GM21367 (cell line): ENCODE measurements around the gene UNC13A.

ENCODE experiments used
- ATAC-seq: cut with Tn5 transposase; IDR thresholded peaks from one replicate; pipeline ENCODE4 v1.9.1; 2021; ENCODE audit not compliant: unreplicated experiment

Gene UNC13A

DNA sequence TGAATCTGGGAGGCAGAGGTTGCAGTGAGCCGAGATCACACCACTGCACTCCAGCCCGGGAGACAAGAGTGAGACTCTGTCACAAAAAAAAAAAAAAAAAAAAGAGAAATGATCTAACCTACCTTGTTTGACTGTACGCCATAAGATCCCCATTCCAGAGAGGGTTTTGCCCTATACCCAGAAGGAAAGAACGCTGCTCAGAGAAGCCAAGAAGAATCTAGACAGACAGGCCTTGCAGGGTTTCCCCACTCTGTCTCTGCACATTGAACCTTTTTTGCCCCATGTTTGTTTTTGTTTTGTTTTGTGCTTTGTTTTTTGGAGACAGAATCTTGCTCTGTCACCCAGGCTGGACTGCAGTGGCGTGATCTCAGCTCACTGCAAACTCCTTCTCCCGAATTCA lies 23.7 kb upstream of the UNC13A start:
- no peak for ATAC-seq

DNA sequence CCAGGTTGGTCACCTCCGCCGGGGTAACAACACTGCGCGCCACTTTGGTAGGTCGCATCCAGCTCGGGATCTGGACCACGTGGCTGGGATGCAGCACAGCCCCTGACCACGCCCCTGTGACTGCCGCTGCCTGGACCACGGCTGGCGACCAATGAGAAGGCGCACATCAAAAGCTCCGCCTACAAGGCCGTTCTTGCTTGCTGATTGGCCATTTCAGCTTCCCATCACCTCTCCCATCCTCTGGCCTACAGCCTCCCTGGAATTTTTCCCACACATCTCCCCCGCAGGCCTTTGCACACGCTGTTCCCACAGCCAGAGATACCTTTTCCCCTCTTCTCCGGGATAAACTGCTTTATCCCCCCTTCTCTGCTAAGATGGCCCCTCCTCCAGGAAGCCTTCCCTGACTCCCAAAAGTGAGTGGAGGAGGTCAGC lies 18.6 kb upstream of the UNC13A start:
- ATAC-seq, result no peak

GRCh38 chr19:17703824-17704463 lies 15.8 kb upstream of the UNC13A start:
- ATAC-seq, result no peak

DNA sequence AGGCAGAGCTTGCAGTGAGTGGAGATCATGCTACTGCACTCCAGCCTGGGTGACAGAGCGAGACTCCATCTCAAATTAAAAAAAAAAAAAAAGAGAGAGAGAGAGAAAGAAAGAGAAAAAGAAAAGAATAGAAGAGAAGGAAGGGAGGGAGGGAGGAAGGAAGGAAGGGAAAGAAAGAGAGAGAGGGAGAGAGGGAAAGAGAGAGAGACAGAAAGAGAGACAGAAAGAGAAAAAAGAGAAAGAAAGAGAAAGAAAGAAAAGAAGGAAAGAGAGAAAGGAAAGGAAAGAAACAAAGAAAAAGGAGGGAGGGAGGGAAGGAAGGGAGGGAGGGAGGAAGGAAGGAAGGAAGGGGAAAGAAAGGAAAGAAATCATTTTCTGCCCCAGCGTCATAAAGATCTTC lies 7.0 kb upstream of the UNC13A start:
- no peak for ATAC-seq

- ATAC-seq, result no peak
These were observed 4.4 kb upstream of the UNC13A start for GRCh38 chr19:17692566-17692965.

DNA sequence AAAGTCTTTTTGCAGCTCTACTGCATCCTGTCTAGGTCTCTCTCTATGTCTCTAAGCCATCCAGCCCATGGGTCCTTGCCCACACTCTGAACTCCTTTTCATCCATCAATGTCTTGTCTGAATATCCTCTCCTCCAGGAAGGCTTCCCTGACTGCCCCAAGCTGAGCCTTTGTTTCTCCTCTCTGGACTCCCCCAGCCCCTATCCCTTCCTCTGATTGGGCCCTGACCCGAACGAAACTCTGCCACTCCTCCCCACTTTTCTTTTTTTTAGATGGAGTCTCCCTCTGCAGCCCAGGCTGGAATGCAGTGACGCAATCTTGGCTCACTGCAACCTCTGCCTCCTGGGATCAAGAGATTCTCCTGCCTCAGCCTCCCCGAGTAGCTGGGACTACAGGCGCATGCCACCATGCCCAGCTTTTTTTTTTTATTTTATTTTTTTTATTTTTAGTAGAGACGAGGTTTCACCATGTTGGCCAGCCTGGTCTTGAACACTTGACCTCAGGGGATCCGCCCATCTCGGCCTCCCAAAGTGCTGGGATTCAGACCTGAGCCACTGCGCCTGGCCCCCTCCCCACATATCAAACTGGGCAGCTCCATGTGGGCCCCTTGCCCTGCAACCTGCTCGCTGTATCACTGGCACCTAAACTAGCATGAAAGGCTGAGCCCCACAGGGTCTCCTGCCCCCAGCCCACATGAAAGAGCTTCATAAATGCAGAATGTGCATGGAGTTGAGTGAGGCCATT lies 870 bp upstream of the UNC13A start:
- no peak for ATAC-seq

- ATAC-seq, result no peak
These were observed 855 bp downstream of the UNC13A start for GRCh38 chr19:17687141-17687856.

DNA sequence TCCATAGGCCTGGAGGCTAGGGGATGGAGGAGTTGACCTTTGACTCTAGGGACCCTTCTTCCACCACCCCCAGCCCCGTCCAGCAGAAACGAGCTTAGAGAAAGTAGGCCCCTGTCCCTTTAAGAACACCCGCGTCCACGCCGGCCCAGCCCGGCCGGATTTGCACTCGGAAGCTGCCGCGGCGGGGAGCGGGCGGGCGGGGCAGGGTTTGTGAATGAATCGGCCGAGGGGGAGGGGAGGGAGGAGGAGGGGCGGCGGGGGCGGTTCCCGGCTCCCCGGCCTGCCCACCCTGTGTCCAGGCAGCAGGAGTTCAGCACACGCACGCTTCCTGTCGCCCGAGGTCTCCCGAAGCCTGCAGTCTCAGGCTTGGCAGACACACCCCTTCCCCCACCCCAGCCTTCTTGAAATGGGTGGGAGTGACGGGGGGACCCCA lies 1.5 kb downstream of the UNC13A start:
- no peak for ATAC-seq

DNA sequence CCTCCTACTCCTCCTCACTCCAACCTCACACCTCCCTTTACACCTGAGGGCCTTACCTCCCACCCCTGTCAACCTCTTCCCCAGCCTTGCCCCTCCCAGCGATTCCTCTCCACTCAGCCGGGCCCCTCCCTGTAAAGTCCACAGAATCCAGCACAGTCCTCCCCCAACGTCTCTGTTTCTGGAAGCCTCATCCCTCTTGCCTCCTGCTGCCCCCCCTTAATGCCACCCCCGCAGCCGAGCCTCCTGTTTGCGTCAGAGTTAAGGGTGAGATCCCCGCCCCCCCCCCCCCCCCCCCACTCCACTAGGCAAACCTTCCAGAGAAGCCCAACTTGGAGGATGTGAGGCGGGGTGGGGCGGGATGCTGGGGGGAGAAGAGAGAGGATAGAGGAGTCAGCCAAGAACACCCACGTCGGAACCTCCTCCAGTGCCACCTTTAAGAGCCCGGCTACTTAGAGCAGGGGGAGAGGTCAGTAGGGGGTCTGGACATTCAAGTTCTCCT lies 2.1 kb downstream of the UNC13A start:
- ATAC-seq, result no peak

GRCh38 chr19:17685451-17686022 lies 2.6 kb downstream of the UNC13A start:
- no peak for ATAC-seq

GRCh38 chr19:17684256-17684655 lies 3.9 kb downstream of the UNC13A start:
- no peak for ATAC-seq

DNA sequence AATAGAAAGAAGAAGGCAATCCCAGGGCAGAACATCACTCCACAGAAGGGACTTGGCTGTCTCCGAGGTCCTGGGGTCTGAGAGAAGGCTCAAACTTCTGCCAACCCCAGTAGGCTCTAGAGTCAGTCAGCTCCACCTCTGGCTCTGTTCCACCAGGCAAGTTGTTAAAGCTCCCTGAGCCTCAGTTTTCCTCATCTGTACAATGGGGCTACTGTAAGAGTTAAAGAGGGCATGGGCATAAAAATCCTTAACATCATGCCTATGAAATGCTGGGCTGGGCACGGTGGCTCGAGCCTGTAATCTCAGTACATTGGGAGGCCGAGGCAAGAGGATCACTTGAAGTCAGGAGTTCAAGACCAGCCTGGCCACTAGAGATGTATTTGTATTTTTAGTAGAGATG lies 5.1 kb downstream of the UNC13A start:
- no peak for ATAC-seq

DNA sequence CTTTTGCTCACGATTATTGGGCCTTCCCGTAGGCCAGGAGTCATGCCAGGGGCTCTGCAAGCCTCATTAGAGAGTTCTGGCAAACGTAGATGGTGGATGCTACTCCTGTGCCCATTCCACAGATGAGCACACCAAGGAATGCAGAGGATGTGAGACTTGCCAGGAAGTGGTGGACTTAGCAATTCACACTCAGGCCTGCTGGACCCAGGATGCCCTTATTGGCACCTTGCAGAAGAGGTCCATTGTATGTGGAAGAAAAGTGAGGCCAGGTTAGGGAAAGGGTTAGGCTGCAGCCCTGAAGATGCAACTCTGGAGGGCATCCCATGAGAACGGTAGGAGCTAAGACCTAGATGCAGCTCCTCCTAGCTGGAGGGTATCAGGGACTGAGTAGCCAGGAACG lies 5.9 kb downstream of the UNC13A start:
- no peak for ATAC-seq

- ATAC-seq, result no peak
These were observed 6.5 kb downstream of the UNC13A start for GRCh38 chr19:17681505-17682125.

- no peak for ATAC-seq
These were observed 7.9 kb downstream of the UNC13A start for GRCh38 chr19:17680230-17680722.

DNA sequence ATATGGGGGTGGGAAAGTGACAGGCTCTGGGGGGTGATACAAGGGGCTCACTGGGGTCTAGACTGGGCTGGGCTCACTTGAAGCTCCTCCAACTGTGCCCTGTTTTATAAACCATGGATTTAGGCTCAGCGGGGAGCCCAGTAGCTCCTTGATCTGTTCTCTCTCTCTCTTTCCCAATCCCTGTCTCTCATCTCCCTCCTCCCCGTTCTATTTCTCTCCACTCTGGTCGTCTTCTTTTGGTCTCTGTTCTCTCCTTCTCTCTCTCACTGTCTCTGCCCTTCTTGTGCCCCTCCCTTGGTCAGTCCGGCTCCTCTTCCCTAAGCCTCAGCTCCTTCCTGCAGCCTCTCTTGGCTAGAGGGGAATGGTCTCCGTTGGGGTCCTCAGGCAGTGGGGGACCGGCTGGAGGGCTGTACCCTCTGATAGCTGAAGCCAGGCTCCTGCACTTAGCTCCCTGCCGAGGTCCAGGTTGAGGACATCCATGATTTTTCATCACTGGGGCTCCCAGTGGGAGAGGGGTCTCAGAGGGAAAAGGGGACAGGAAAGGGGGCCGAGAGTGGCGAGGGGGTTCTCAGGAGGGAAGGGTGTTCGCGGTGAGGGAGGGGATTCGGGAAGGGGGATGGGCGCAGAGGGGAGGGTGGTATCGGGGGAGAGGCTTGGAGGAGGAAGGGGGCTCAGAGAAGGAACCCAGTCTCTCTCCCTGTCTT lies 8.5 kb downstream of the UNC13A start:
- no peak for ATAC-seq

GRCh38 chr19:17678836-17679235 lies 9.3 kb downstream of the UNC13A start:
- ATAC-seq, result no peak

GRCh38 chr19:17677002-17677401 lies 11.2 kb downstream of the UNC13A start:
- ATAC-seq, result no peak

GRCh38 chr19:17676295-17676694 lies 11.9 kb downstream of the UNC13A start:
- ATAC-seq, result no peak
